Liver (tissue), 3 donors: ENCODE measurements around the gene TMEM53.

Experiments
- EGR1 ChIP-seq, 2 donors: IDR thresholded peaks; 2 replicates each; pipeline ENCODE4 v1.6.1; 2016 to 2018; ENCODE audit warnings: antibody characterized with exemption in 2 of 2, low read depth in 2 of 2
- GABPA ChIP-seq, 2 donors: IDR thresholded peaks in 1 of 2; conservative IDR thresholded peaks in 1 of 2; 2 replicates each; pipeline ENCODE4 v1.6.1; 2016; ENCODE audit warnings: antibody characterized with exemption in 2 of 2, mild to moderate bottlenecking in 1 of 2, moderate library complexity in 1 of 2
- HNF4A ChIP-seq, 2 donors: conservative IDR thresholded peaks; 2 replicates each; pipeline ENCODE4 v1.6.1; 2016; ENCODE audit warnings: antibody characterized with exemption in 2 of 2, mild to moderate bottlenecking in 2 of 2
- JUND ChIP-seq, 2 donors: IDR thresholded peaks; 2 replicates each; pipeline ENCODE4 v1.6.1; 2016; ENCODE audit warnings: antibody characterized with exemption in 2 of 2
- RAD21 ChIP-seq, 2 donors: IDR thresholded peaks; 2 replicates each; pipeline ENCODE4 v1.6.1; 2016; ENCODE audit warnings: antibody characterized with exemption in 2 of 2, mild to moderate bottlenecking in 2 of 2
- SP1 ChIP-seq: IDR thresholded peaks from 2 replicates; pipeline ENCODE4 v1.6.1; 2018; ENCODE audit warnings: antibody characterized with exemption, mild to moderate bottlenecking
- TAF1 ChIP-seq: conservative IDR thresholded peaks from 2 replicates; pipeline ENCODE4 v1.6.1; 2016; ENCODE audit warnings: antibody characterized with exemption, mild to moderate bottlenecking
- YY1 ChIP-seq: IDR thresholded peaks from 2 replicates; pipeline ENCODE4 v1.6.1; 2016; ENCODE audit warnings: antibody characterized with exemption, mild to moderate bottlenecking
- TF ChIP-seq, protein P1 (sequence below): IDR thresholded peaks from 2 replicates; pipeline ENCODE4 v1.6.1; 2016; ENCODE audit warnings: antibody characterized with exemption
- TF ChIP-seq, protein P2 (sequence below): fragments of 150-350 bp; IDR thresholded peaks from 2 replicates; pipeline ENCODE4 v1.5.1; 2017; ENCODE audit warnings: improper control_type of control experiment, low read depth, low read length; ENCODE audit not compliant: missing input control
- TF ChIP-seq, protein P3 (sequence below): IDR thresholded peaks from 2 replicates; pipeline ENCODE4 v1.6.1; 2016; ENCODE audit warnings: antibody characterized with exemption, mild to moderate bottlenecking
- TF ChIP-seq, protein P4 (sequence below): IDR thresholded peaks from 2 replicates; pipeline ENCODE4 v1.6.1; 2016; ENCODE audit warnings: antibody characterized with exemption
- TF ChIP-seq, protein P5 (sequence below): IDR thresholded peaks from 2 replicates; pipeline ENCODE4 v1.6.1; 2016; ENCODE audit warnings: antibody characterized with exemption
- donor health status: healthy.
- donor health status: healthy.

DNA sequence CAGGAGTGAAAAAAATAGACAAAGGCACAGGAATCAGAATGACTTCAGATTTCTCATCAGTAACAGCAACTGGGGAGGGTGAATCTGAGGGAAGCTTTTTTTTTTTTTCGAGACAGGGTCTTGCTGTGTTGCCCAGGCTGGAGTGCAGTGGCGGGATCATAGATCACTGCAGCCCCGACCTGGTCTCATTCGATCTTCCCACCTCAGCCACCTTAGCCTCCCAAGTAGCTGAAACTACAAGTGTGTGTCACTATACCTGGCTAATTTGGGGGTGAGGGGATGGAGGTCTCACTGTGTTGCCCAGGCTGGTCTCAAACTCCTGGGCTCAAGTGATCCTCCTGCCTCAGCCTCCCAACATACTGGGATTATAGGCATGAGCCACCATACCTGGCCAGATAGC, 10.9 kb upstream of the TMEM53 start:
- TF ChIP-seq, protein P1, sequence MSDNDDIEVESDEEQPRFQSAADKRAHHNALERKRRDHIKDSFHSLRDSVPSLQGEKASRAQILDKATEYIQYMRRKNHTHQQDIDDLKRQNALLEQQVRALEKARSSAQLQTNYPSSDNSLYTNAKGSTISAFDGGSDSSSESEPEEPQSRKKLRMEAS = no peak
- TF ChIP-seq, protein P2, sequence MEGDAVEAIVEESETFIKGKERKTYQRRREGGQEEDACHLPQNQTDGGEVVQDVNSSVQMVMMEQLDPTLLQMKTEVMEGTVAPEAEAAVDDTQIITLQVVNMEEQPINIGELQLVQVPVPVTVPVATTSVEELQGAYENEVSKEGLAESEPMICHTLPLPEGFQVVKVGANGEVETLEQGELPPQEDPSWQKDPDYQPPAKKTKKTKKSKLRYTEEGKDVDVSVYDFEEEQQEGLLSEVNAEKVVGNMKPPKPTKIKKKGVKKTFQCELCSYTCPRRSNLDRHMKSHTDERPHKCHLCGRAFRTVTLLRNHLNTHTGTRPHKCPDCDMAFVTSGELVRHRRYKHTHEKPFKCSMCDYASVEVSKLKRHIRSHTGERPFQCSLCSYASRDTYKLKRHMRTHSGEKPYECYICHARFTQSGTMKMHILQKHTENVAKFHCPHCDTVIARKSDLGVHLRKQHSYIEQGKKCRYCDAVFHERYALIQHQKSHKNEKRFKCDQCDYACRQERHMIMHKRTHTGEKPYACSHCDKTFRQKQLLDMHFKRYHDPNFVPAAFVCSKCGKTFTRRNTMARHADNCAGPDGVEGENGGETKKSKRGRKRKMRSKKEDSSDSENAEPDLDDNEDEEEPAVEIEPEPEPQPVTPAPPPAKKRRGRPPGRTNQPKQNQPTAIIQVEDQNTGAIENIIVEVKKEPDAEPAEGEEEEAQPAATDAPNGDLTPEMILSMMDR = no peak
- no peak for TF ChIP-seq TAF1
- TF ChIP-seq YY1 = no peak
- no peak for TF ChIP-seq JUND (IDR thresholded peaks at IDR 0.05)
- TF ChIP-seq, protein P3, sequence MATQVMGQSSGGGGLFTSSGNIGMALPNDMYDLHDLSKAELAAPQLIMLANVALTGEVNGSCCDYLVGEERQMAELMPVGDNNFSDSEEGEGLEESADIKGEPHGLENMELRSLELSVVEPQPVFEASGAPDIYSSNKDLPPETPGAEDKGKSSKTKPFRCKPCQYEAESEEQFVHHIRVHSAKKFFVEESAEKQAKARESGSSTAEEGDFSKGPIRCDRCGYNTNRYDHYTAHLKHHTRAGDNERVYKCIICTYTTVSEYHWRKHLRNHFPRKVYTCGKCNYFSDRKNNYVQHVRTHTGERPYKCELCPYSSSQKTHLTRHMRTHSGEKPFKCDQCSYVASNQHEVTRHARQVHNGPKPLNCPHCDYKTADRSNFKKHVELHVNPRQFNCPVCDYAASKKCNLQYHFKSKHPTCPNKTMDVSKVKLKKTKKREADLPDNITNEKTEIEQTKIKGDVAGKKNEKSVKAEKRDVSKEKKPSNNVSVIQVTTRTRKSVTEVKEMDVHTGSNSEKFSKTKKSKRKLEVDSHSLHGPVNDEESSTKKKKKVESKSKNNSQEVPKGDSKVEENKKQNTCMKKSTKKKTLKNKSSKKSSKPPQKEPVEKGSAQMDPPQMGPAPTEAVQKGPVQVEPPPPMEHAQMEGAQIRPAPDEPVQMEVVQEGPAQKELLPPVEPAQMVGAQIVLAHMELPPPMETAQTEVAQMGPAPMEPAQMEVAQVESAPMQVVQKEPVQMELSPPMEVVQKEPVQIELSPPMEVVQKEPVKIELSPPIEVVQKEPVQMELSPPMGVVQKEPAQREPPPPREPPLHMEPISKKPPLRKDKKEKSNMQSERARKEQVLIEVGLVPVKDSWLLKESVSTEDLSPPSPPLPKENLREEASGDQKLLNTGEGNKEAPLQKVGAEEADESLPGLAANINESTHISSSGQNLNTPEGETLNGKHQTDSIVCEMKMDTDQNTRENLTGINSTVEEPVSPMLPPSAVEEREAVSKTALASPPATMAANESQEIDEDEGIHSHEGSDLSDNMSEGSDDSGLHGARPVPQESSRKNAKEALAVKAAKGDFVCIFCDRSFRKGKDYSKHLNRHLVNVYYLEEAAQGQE = no peak
- TF ChIP-seq, protein P4, sequence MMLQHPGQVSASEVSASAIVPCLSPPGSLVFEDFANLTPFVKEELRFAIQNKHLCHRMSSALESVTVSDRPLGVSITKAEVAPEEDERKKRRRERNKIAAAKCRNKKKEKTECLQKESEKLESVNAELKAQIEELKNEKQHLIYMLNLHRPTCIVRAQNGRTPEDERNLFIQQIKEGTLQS = no peak
- no peak for TF ChIP-seq RAD21 (IDR thresholded peaks at IDR 0.05)
- no peak for TF ChIP-seq GABPA (IDR thresholded peaks at IDR 0.05 in 1 of 2, conservative IDR thresholded peaks at IDR 0.05 in 1 of 2)
- no peak for TF ChIP-seq SP1
- TF ChIP-seq EGR1 (IDR thresholded peaks at IDR 0.05; ENCODE audit: low read depth in 2 of 2) = no peak
- TF ChIP-seq, protein P5, sequence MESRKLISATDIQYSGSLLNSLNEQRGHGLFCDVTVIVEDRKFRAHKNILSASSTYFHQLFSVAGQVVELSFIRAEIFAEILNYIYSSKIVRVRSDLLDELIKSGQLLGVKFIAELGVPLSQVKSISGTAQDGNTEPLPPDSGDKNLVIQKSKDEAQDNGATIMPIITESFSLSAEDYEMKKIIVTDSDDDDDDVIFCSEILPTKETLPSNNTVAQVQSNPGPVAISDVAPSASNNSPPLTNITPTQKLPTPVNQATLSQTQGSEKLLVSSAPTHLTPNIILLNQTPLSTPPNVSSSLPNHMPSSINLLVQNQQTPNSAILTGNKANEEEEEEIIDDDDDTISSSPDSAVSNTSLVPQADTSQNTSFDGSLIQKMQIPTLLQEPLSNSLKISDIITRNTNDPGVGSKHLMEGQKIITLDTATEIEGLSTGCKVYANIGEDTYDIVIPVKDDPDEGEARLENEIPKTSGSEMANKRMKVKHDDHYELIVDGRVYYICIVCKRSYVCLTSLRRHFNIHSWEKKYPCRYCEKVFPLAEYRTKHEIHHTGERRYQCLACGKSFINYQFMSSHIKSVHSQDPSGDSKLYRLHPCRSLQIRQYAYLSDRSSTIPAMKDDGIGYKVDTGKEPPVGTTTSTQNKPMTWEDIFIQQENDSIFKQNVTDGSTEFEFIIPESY = no peak
- no peak for TF ChIP-seq HNF4A (conservative IDR thresholded peaks at IDR 0.05)
